ENCODE results near the gene CDH4. TPM values are rescaled to one million over a fixed set of nuclear protein-coding genes. Genes with fewer than 3 reads are reported as not detected.
A peak's percentile ranks its signal among the peaks of the same experiment; 100 is the strongest.

CDH4 gene
- total RNA-seq, 2 experiments from 2014 or later = 0.10 to 0.15 TPM

- no peaks in the 10 kb centered on the region for H3K4me1 Mint-ChIP-seq (ENCODE audit: low read depth)
- H3K4me3 Mint-ChIP-seq = no peak overlapping the region
- H3K36me3 Mint-ChIP-seq (ENCODE audit: low read depth) = peaks cover 3% of the 10 kb centered on the region
- CTCF ChIA-PET = no interaction called here
- H3K27me3 Mint-ChIP-seq (ENCODE audit: low read depth) = no peaks in the 10 kb centered on the region
- H3K27ac Mint-ChIP-seq = no peak overlapping the region
- peaks cover 11% of the 10 kb centered on the region for H3K9me3 Mint-ChIP-seq
- intact Hi-C loops (cut with micrococcal nuclease) = no loop called here
- DNase-seq = no peak
Observed at GRCh38 chr20:61865353-61865752, 613.3 kb downstream of the CDH4 start.

DNA sequence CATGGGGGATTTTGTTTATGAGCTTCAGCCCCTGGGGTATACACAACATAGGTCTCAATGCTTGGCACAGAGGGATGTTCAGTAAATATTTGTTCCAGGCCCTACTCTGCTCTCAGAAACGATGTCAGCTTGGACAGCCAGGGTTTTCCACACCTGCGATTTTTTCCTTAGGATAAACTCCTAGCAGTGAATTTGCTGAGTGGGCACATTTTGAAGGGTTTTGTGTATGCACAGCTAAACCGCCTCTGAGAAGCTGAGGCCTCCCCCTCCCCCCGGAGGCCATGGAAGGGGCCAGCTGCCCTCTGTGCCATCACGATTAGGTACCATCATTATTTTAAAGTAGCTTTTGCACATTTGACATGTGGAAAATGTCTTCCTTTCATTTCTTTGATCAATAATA is 614.1 kb downstream of the CDH4 start:
- CTCF ChIA-PET = no interaction called here

DNA sequence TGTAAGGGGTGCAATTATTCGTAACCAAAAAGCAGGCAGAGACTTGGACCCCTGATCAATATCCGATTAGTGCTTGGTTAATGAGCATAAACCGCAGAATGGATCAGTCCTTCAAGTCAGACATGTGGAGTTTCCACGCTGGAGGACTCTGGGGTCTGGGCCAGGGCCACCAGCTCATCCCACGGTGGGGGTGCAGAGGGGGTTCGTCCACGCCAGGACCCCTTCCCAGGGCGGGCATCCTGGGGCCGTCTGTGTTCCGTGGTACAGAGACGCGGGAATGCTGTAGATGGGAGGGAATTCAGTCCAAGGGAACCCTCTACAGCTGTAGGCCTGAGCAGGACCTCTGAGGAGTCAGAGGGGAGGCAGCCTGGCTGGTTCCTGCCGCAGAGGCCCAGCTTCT is 615.9 kb downstream of the CDH4 start:
- H3K27ac Mint-ChIP-seq = no peak overlapping the region
- CTCF ChIA-PET = no interaction called here
- peaks cover 3% of the 10 kb centered on the region for H3K36me3 Mint-ChIP-seq (ENCODE audit: low read depth)
- H3K27me3 Mint-ChIP-seq (ENCODE audit: low read depth) = no peaks in the 10 kb centered on the region
- DNase-seq = no peak
- no peaks in the 10 kb centered on the region for H3K4me1 Mint-ChIP-seq (ENCODE audit: low read depth)
- H3K4me3 Mint-ChIP-seq = no peak overlapping the region
- intact Hi-C loops (cut with micrococcal nuclease) = no loop called here
- H3K9me3 Mint-ChIP-seq = peaks cover 11% of the 10 kb centered on the region

More for the DNA sequence above, 614.1 kb downstream of the CDH4 start:
- peaks cover 3% of the 10 kb centered on the region for H3K36me3 Mint-ChIP-seq (ENCODE audit: low read depth)
- no peak for DNase-seq
- H3K27ac Mint-ChIP-seq = no peak overlapping the region
- H3K27me3 Mint-ChIP-seq (ENCODE audit: low read depth) = no peaks in the 10 kb centered on the region
- no peak overlapping the region for H3K4me3 Mint-ChIP-seq
- H3K9me3 Mint-ChIP-seq = peaks cover 11% of the 10 kb centered on the region
- no peaks in the 10 kb centered on the region for H3K4me1 Mint-ChIP-seq (ENCODE audit: low read depth)
- intact Hi-C loops (cut with micrococcal nuclease) = no loop called here

DNA sequence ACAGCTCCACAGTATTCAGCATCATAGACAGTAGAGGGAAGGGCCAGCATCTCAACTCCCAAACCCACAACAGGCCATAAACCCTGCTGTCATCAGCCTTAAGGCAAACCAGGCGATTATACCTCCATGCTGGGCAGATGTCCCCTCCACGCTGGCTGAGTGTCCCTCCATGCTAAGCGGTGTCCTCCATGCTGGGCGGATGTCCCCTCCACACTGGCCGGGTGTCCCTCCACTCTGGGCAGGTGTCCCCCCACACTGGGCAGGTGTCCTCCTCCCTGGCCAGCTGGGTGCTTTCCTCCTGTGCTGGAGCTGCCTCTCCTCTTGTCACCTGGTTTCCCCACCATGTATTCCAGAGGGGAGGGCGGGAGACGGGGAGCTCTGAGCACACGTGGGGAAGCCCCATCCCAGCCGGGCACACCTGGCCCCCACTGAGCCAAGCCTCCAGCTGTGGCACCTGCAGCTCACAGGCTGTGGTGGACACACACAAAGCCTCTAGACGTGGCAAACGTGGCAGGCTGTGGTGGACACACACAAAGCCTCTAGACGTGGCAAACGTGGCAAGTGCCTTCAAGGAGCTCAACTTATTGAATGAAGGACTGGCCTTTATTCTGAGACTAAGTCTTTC is 616.5 kb downstream of the CDH4 start:
- CTCF ChIA-PET = interaction anchor here (0.6 kb wide), 1 partner anchor 97 kb away, joined by 3 read pairs; no protein-coding TSS in a partner anchor
- intact Hi-C loops (cut with micrococcal nuclease) = no loop called here
- H3K36me3 Mint-ChIP-seq (ENCODE audit: low read depth) = peaks cover 3% of the 10 kb centered on the region
- H3K4me3 Mint-ChIP-seq = no peak overlapping the region
- no peak overlapping the region for H3K27ac Mint-ChIP-seq
- no peaks in the 10 kb centered on the region for H3K27me3 Mint-ChIP-seq (ENCODE audit: low read depth)
- H3K4me1 Mint-ChIP-seq (ENCODE audit: low read depth) = no peaks in the 10 kb centered on the region
- DNase-seq = no peak
- peaks cover 11% of the 10 kb centered on the region for H3K9me3 Mint-ChIP-seq

- no peaks in the 10 kb centered on the region for H3K27me3 Mint-ChIP-seq (ENCODE audit: low read depth)
- CTCF ChIA-PET = no interaction called here
- intact Hi-C loops (cut with micrococcal nuclease) = no loop called here
- H3K36me3 Mint-ChIP-seq (ENCODE audit: low read depth) = peaks cover 3% of the 10 kb centered on the region
- no peak for DNase-seq
- peaks cover 11% of the 10 kb centered on the region for H3K9me3 Mint-ChIP-seq
- no peak overlapping the region for H3K4me3 Mint-ChIP-seq
- H3K4me1 Mint-ChIP-seq (ENCODE audit: low read depth) = no peaks in the 10 kb centered on the region
- H3K27ac Mint-ChIP-seq = no peak overlapping the region
Observed at GRCh38 chr20:61869750-61870507, 617.9 kb downstream of the CDH4 start.

DNA sequence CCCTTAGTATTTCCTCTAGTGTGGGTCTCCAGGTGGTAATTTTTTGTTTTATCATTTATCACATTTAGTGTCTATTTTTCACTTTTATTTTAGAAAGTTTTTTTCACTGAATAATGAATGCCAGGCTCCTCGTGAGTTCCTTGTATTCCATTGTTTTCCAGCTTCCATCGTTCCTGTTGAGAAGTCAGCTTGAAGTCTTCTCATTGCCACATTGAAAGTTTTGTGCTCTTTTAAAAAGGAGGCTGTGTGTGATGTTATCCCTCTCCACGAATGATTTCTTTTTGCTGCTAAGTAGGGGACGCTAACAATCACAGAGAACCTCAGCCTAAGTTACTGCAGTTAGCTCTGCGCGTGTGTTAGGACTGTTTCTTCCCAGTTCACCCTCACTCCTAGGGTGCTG is 619.1 kb downstream of the CDH4 start:
- Mint-ChIP-seq H3K4me1 (ENCODE audit: low read depth) (no peaks in the 10 kb centered on the region), H3K27ac (no peak overlapping the region), H3K36me3 (ENCODE audit: low read depth) (no peaks in the 10 kb centered on the region), H3K9me3 (peaks cover 3% of the 10 kb centered on the region), H3K4me3 (no peak overlapping the region), H3K27me3 (ENCODE audit: low read depth) (no peaks in the 10 kb centered on the region)
- DNase-seq = no peak
- intact Hi-C loops (cut with micrococcal nuclease) = no loop called here
- CTCF ChIA-PET = interaction anchor here (0.6 kb wide), 1 partner anchor 10 kb away, joined by 3 read pairs; no protein-coding TSS in a partner anchor

DNA sequence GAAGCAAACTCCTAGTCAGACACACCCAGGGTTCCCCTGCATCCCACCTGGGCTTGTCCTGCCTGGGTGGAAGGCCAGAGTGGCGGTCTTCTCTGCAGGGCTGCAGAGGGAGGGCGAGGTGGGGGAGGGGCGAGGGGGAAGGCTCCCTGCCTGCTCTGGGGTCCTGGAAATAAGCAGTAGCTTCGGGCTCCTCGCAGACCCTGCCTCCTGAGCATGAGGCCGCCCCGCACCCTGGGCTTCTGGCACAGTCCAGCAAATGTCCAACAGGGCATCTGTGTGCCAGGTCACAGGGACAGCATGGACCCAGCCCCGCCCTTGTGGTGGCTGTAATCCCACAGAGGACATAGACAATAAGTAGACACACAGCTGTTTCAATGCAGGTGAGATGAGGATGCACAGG is 619.9 kb downstream of the CDH4 start:
- no peaks in the 10 kb centered on the region for H3K27me3 Mint-ChIP-seq (ENCODE audit: low read depth)
- no peak overlapping the region for H3K4me3 Mint-ChIP-seq
- no peaks in the 10 kb centered on the region for H3K4me1 Mint-ChIP-seq (ENCODE audit: low read depth)
- CTCF ChIA-PET = no interaction called here
- intact Hi-C loops (cut with micrococcal nuclease) = no loop called here
- no peak for DNase-seq
- no peak overlapping the region for H3K27ac Mint-ChIP-seq
- no peaks in the 10 kb centered on the region for H3K9me3 Mint-ChIP-seq
- no peaks in the 10 kb centered on the region for H3K36me3 Mint-ChIP-seq (ENCODE audit: low read depth)

- H3K4me3 Mint-ChIP-seq = no peak overlapping the region
- no peaks in the 10 kb centered on the region for H3K27me3 Mint-ChIP-seq (ENCODE audit: low read depth)
- H3K9me3 Mint-ChIP-seq = no peaks in the 10 kb centered on the region
- intact Hi-C loops (cut with micrococcal nuclease) = no loop called here
- no peak overlapping the region for H3K27ac Mint-ChIP-seq
- no peaks in the 10 kb centered on the region for H3K4me1 Mint-ChIP-seq (ENCODE audit: low read depth)
- H3K36me3 Mint-ChIP-seq (ENCODE audit: low read depth) = no peaks in the 10 kb centered on the region
- CTCF ChIA-PET = no interaction called here
- no peak for DNase-seq
Observed at GRCh38 chr20:61872371-61872900, 620.4 kb downstream of the CDH4 start.

GRCh38 chr20:61873651-61874420 is 621.8 kb downstream of the CDH4 start:
- Mint-ChIP-seq H3K36me3 (ENCODE audit: low read depth) (no peaks in the 10 kb centered on the region), H3K4me1 (ENCODE audit: low read depth) (no peaks in the 10 kb centered on the region)
- no peak for DNase-seq

DNA sequence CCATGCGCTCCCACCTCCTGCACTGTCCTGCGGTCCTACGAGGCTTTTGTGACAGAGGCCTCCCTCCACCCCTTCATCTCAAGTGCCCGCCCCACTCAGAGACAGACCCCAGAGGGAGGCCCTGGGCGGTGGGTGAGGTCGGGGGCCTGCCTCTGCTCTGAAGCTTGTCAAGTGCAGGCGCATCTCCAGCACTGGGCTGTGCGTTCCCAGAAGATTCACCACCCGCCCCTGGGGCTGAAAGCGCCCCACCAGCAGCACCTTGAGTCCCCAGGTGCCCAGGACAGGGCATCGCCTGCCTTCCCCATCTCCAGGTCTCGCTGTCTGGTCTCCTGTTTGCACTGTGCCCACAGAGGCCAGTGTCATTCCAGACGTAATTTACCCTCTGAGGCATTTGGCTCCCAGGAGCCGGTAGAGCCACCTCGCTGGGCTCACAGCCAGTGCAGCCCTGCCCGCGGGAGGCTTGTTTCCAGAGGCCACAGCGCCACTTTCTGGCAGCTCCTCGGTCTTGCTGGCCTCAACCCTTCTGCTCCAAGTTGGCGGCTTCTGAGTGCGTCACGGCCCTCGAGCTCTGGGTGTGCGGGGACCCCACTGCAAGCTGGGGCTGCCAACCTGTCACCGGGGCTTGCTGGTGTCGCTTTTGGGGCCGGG is 622.5 kb downstream of the CDH4 start:
- Mint-ChIP-seq H3K4me1 (ENCODE audit: low read depth) (no peaks in the 10 kb centered on the region), H3K27ac (no peak overlapping the region), H3K4me3 (no peak overlapping the region), H3K27me3 (ENCODE audit: low read depth) (no peaks in the 10 kb centered on the region), H3K9me3 (no peaks in the 10 kb centered on the region), H3K36me3 (ENCODE audit: low read depth) (no peaks in the 10 kb centered on the region)
- peak; percentile 19 for DNase-seq
- CTCF ChIA-PET = no interaction called here
- intact Hi-C loops (cut with micrococcal nuclease) = no loop called here

More at GRCh38 chr20:61873651-61874420, 621.8 kb downstream of the CDH4 start:
- CTCF ChIA-PET = no interaction called here
- no peaks in the 10 kb centered on the region for H3K9me3 Mint-ChIP-seq
- H3K27ac Mint-ChIP-seq = no peak overlapping the region
- no peaks in the 10 kb centered on the region for H3K27me3 Mint-ChIP-seq (ENCODE audit: low read depth)
- intact Hi-C loops (cut with micrococcal nuclease) = no loop called here
- no peak overlapping the region for H3K4me3 Mint-ChIP-seq

DNA sequence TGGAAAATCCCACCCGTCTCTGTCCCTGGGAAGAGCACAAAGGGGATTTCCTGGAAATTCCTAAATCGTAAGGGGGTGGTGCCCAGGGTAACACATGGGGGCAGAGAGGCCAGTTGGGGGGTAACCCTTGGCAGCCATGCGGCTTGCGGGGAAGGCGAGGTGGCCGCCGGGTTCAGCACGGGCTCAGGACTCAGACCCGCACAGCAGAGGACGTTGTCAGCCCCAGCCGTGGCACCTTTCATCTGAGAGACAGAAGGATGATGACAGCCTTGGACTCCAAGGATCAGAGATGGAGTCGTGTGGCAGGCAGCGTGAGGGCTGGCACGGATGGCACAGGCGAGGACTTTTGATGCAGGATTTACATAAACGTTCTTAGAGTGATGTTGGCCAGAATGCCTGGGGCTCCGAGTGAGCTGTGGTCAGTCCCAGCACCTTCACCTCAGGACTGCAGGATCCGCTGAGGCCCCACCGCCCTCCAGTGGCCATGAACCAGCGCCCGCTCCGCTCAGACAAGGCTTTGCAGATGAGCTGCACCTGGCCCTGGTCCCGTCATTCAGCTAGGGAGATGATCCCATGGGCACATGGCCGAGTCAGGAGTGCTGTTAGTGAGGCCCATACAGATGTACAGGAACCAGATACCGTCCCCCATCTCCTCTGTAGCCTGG is 623.3 kb downstream of the CDH4 start:
- no peak for DNase-seq
- no peak overlapping the region for H3K27ac Mint-ChIP-seq
- no peaks in the 10 kb centered on the region for H3K9me3 Mint-ChIP-seq
- H3K4me1 Mint-ChIP-seq (ENCODE audit: low read depth) = no peaks in the 10 kb centered on the region
- H3K36me3 Mint-ChIP-seq (ENCODE audit: low read depth) = no peaks in the 10 kb centered on the region
- H3K4me3 Mint-ChIP-seq = no peak overlapping the region
- H3K27me3 Mint-ChIP-seq (ENCODE audit: low read depth) = no peaks in the 10 kb centered on the region
- intact Hi-C loops (cut with micrococcal nuclease) = no loop called here
- CTCF ChIA-PET = no interaction called here

DNA sequence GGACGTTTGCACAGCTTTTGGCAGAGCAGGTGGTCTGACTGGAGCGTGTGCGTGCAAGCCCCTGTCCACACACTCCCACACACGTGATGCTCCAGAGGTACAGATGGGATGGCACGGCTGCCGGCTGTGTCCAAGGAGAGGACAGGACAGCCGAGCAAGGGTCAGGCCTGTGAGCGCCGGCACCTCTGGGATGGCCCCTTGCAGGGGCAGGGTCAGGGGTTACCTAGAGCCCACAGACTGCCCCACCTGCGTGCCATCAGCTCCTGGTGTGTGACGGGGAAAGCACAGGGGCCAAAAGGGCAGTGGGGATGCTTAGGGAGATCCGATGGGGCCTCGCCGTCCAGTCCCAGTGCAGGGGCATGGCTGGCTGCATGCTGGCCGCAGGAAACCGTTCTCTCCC is 623.9 kb downstream of the CDH4 start:
- no peak for DNase-seq
- intact Hi-C loops (cut with micrococcal nuclease) = no loop called here
- H3K9me3 Mint-ChIP-seq = no peaks in the 10 kb centered on the region
- no peak overlapping the region for H3K27ac Mint-ChIP-seq
- H3K4me1 Mint-ChIP-seq (ENCODE audit: low read depth) = no peaks in the 10 kb centered on the region
- no peak overlapping the region for H3K4me3 Mint-ChIP-seq
- no peaks in the 10 kb centered on the region for H3K27me3 Mint-ChIP-seq (ENCODE audit: low read depth)
- CTCF ChIA-PET = no interaction called here
- no peaks in the 10 kb centered on the region for H3K36me3 Mint-ChIP-seq (ENCODE audit: low read depth)
